ENCODE measurements around the gene RAET1E.
"Not testable (repeated sequence)": the region's sequence is repeated elsewhere in the genome, so short reads cannot be mapped to it uniquely, and the experiment has no call there.

Gene RAET1E

DNA sequence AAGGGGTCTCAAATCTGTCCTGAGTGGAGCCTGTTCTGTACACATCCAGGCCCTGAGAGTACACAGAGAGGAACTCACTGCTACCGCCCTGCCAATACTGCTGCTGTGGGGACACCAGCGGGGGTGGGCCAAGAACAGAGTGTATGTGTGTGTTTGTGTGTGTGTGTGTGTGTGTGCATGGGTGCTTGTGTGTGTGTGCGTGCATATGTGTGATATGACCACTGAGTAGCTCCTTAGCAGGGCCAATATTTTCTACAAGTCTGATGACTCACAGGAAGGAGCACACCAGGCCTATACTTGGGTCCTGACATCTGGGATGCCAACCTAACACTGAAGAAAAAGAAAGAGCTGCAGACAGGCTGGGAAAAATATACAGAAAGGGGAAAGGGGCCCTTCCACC, 1.4 kb downstream of the RAET1E start:
- H3K4me1 ChIP-seq (ENCODE audit: insufficient read depth, low read length) = no peaks in the 10 kb centered on the region
- H3K9ac ChIP-seq (ENCODE audit: low read depth, low read length) = no peak overlapping the region
- H3K4me3 ChIP-seq (ENCODE audit: low read length) = no peak overlapping the region
- no peaks in the 10 kb centered on the region for H3K36me3 ChIP-seq (ENCODE audit: insufficient read depth, low read depth, low read length)
- H3K9me3 ChIP-seq (ENCODE audit: insufficient read depth, low read depth, low read length) = no peaks in the 10 kb centered on the region
- H3K27ac ChIP-seq (ENCODE audit: low read length) = no peak overlapping the region
- H3K27me3 ChIP-seq (ENCODE audit: insufficient read depth, low read length) = peaks cover 4% of the 10 kb centered on the region; the same call in 1 of the 2 replicates

DNA sequence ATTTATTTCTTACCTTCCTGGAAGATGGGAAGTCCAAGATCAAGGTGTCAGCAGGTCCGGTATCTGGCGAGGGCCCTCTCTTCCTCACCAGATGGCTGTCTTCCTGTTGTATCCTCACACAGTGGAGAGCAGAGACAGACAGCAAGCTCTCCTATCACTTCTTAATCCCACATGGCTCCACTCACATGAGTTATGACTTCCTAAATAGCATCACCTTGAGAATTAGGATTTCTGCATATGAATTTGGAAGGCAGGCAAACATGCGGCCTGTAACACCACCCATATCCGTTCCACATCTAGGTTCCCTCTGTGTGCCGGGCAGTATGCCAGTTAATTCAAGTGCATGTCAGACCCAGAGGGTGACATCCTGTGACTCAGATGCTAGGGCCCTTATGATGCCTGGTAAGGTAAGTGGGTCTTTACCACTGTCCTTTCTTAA, 2.1 kb downstream of the RAET1E start:
- Histone ChIP-seq H3K4me1 (ENCODE audit: insufficient read depth, low read length) (no peaks in the 10 kb centered on the region), H3K27me3 (ENCODE audit: insufficient read depth, low read length) (peaks cover 4% of the 10 kb centered on the region; the same call in 1 of the 2 replicates), H3K4me3 (ENCODE audit: low read length) (no peak overlapping the region), H3K9ac (ENCODE audit: low read depth, low read length) (no peak overlapping the region), H3K36me3 (ENCODE audit: insufficient read depth, low read depth, low read length) (no peaks in the 10 kb centered on the region), H3K27ac (ENCODE audit: low read length) (no peak overlapping the region), H3K9me3 (ENCODE audit: insufficient read depth, low read depth, low read length) (no peaks in the 10 kb centered on the region)

DNA sequence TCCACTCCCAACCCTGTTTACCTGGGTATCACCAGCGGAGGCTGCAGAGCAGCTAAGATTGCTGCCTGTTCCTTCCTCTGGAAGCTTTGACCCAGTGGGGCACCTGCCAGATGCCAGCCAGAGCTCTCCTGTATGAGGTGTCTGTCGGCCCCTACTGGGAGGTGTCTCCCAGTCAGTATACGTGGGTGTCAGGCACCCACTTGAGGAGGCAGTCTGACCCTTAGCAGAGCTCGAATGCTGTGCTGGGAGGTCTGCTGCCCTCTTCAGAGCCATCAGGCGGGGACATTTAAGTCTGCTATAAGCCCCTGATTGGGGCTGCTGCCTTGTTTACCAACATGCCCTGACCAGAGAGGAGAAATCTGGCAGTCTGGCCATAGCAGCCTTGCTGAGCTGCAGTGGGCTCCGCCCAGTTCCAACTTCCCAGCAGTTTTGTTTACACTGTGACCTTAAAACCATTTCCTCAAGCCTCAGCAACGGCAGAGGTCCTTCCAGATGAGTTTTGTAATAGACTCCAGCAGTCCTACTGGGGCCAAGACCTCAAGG, 2.8 kb downstream of the RAET1E start:
- Histone ChIP-seq H3K4me3 (ENCODE audit: low read length) (no peak overlapping the region), H3K36me3 (ENCODE audit: insufficient read depth, low read depth, low read length) (no peaks in the 10 kb centered on the region), H3K9ac (ENCODE audit: low read depth, low read length) (no peak overlapping the region), H3K9me3 (ENCODE audit: insufficient read depth, low read depth, low read length) (no peaks in the 10 kb centered on the region), H3K4me1 (ENCODE audit: insufficient read depth, low read length) (no peaks in the 10 kb centered on the region), H3K27ac (ENCODE audit: low read length) (no peak overlapping the region), H3K27me3 (ENCODE audit: insufficient read depth, low read length) (peaks cover 4% of the 10 kb centered on the region; the same call in 1 of the 2 replicates)

DNA sequence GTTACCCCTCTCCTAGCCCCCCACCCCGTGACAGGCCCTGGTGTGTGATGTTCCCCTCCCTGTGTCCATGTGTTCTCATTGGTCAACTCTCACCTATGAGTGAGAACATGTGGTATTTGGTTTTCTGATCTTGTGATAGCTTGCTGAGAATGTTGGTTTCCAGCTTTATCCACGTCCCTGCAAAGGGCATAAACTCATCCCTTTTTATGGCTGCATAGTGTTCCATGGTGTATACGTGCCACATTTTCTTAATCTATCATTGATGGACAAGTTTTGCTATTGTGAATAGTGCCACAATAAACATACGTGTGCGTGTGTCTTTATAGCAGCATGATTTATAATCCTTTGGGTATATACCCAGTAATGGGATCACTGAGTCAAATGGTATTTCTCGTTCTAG, 6.0 kb downstream of the RAET1E start:
- not testable (repeated sequence) for H3K9ac ChIP-seq (ENCODE audit: low read depth, low read length); H3K27ac ChIP-seq (ENCODE audit: low read length); H3K9me3 ChIP-seq (ENCODE audit: insufficient read depth, low read depth, low read length); H3K27me3 ChIP-seq (ENCODE audit: insufficient read depth, low read length); H3K4me1 ChIP-seq (ENCODE audit: insufficient read depth, low read length); H3K36me3 ChIP-seq (ENCODE audit: insufficient read depth, low read depth, low read length); H3K4me3 ChIP-seq (ENCODE audit: low read length)

DNA sequence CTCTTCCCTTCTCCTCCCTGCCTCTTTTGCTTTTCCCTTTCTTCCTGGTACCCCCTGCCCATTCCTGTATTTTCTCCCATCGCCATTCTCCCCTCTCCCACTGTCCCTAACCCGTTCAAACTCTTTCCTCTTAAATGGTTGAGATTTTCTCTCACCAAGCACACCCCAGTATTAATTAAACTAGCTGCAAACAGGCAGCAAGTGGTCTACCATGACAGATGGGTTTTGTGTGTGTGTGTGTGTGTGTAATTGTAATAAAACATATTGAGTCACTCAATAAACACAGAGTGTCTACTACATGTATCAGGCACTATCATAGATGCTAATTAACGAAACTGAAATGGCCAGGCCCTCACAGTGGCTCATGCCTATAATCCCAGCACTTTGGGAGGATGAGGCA, 6.7 kb downstream of the RAET1E start:
- Histone ChIP-seq H3K27me3 (ENCODE audit: insufficient read depth, low read length) (no peaks in the 10 kb centered on the region), H3K36me3 (ENCODE audit: insufficient read depth, low read depth, low read length) (no peaks in the 10 kb centered on the region), H3K4me1 (ENCODE audit: insufficient read depth, low read length) (no peaks in the 10 kb centered on the region), H3K9ac (ENCODE audit: low read depth, low read length) (no peak overlapping the region), H3K9me3 (ENCODE audit: insufficient read depth, low read depth, low read length) (no peaks in the 10 kb centered on the region), H3K27ac (ENCODE audit: low read length) (no peak overlapping the region), H3K4me3 (ENCODE audit: low read length) (no peak overlapping the region)

DNA sequence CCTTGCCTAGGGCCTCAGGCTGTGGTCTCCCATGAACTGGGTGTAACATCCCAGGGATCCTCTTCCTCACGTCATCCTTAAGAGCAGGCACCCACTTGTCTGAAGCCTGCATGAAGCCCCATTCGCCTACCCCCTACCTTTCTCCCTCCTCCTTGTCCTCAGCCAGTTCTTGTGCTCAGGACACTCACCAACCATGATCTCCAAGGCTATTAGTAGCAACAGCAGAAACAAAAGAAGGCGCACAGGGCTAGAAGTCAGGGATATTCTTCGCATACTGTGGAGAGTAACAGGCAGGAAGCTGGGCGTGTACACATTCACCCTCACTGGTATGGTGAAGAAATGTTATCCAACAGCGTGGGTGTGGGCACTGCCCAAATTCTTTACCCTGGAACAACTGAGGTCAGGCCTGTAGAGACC, 7.3 kb downstream of the RAET1E start:
- Histone ChIP-seq H3K4me1 (ENCODE audit: insufficient read depth, low read length) (no peaks in the 10 kb centered on the region), H3K36me3 (ENCODE audit: insufficient read depth, low read depth, low read length) (no peaks in the 10 kb centered on the region), H3K4me3 (ENCODE audit: low read length) (no peak overlapping the region), H3K9me3 (ENCODE audit: insufficient read depth, low read depth, low read length) (no peaks in the 10 kb centered on the region), H3K27ac (ENCODE audit: low read length) (no peak overlapping the region), H3K27me3 (ENCODE audit: insufficient read depth, low read length) (peaks cover 1% of the 10 kb centered on the region; the same call in 1 of the 2 replicates), H3K9ac (ENCODE audit: low read depth, low read length) (no peak overlapping the region)

DNA sequence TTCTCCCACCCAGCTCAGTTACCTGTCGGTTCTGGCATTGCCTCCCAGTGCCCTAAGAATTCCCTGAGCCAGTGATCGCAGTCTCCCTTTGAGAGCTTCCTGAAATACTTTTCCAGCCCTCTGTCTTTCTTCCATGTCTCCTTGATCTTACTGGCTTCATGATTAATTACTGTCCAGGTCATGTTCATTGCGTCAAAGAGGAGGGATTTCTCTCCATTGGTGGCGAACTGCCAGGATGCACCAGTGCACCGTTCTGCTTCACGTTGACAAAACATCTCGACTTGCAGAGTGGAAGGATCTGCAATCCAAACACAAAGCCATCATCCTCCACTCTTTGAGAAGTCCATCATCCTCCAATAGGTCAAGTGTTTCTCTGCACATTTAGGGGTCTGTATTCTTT, 8.6 kb downstream of the RAET1E start:
- no peak overlapping the region for H3K27ac ChIP-seq (ENCODE audit: low read length)
- no peaks in the 10 kb centered on the region for H3K9me3 ChIP-seq (ENCODE audit: insufficient read depth, low read depth, low read length)
- no peaks in the 10 kb centered on the region for H3K4me1 ChIP-seq (ENCODE audit: insufficient read depth, low read length)
- peaks cover 14% of the 10 kb centered on the region for H3K27me3 ChIP-seq (ENCODE audit: insufficient read depth, low read length)
- H3K9ac ChIP-seq (ENCODE audit: low read depth, low read length) = no peak overlapping the region
- H3K4me3 ChIP-seq (ENCODE audit: low read length) = no peak overlapping the region
- no peaks in the 10 kb centered on the region for H3K36me3 ChIP-seq (ENCODE audit: insufficient read depth, low read depth, low read length)

DNA sequence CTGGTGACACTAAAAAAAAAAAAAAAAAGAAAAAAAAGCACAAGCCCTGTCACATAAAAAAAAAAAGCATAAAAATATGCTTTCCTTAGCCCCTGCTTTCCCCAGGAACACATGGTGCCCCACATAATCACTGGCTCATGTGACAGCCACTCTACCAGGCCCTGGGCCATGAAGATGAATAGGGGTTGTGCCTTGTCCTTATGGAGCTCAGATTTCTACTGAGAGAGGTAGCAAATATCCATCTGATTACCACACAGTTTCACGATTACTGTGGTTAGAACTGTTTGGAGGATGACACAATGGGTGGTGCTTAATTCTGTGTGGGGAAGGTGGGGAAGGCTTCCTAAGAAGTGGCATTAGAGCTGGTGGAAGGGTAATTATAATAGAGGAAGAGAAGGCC, 9.3 kb downstream of the RAET1E start:
- no peak overlapping the region for H3K27ac ChIP-seq (ENCODE audit: low read length)
- peaks cover 19% of the 10 kb centered on the region for H3K27me3 ChIP-seq (ENCODE audit: insufficient read depth, low read length)
- H3K9ac ChIP-seq (ENCODE audit: low read depth, low read length) = no peak overlapping the region
- H3K4me1 ChIP-seq (ENCODE audit: insufficient read depth, low read length) = no peaks in the 10 kb centered on the region
- H3K4me3 ChIP-seq (ENCODE audit: low read length) = no peak overlapping the region
- H3K36me3 ChIP-seq (ENCODE audit: insufficient read depth, low read depth, low read length) = no peaks in the 10 kb centered on the region
- H3K9me3 ChIP-seq (ENCODE audit: insufficient read depth, low read depth, low read length) = no peaks in the 10 kb centered on the region

DNA sequence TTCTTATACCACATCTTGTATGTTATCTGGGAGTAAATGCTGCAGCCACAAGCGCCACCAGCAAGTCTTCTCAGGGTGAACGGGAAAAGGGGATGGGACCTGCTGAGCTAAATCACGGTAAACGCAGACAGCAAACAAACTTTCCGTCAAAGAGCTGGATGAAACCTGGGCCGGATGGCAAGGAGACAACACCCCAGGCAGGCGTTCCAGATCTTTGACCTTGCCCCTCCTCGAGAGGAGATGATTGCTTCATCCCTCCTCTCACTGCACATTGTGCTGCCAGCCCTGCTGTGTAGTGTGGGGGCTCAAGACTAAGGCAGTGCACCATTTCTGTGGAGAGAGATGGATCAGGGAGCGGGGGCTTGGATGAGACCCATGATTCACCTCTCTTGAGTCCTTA, 9.8 kb downstream of the RAET1E start:
- Histone ChIP-seq H3K4me3 (ENCODE audit: low read length) (no peak overlapping the region), H3K9me3 (ENCODE audit: insufficient read depth, low read depth, low read length) (no peaks in the 10 kb centered on the region), H3K36me3 (ENCODE audit: insufficient read depth, low read depth, low read length) (no peaks in the 10 kb centered on the region), H3K27ac (ENCODE audit: low read length) (no peak overlapping the region), H3K9ac (ENCODE audit: low read depth, low read length) (no peak overlapping the region), H3K27me3 (ENCODE audit: insufficient read depth, low read length) (peaks cover 22% of the 10 kb centered on the region), H3K4me1 (ENCODE audit: insufficient read depth, low read length) (no peaks in the 10 kb centered on the region)

DNA sequence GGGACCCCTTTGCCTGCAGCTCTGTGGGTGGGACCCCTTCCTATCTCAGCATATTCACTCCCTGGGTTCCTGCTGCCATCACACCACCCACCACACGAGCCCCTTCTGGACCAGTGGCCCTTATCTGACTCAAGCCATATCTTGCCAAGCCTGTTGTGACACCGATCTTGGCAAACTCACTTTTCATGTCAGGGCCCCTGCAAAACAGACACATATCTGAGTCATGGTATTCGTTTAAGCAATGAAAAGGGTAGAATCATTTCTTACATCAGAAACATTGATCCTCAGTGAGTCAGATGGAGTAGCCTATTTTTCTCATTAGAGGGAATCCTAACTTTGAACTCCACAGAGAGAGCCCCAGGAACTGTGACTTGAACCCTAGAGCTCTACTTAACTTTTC, 10.6 kb downstream of the RAET1E start:
- H3K36me3 ChIP-seq (ENCODE audit: insufficient read depth, low read depth, low read length) = no peaks in the 10 kb centered on the region
- no peak overlapping the region for H3K4me3 ChIP-seq (ENCODE audit: low read length)
- no peaks in the 10 kb centered on the region for H3K9me3 ChIP-seq (ENCODE audit: insufficient read depth, low read depth, low read length)
- H3K27ac ChIP-seq (ENCODE audit: low read length) = no peak overlapping the region
- H3K4me1 ChIP-seq (ENCODE audit: insufficient read depth, low read length) = no peaks in the 10 kb centered on the region
- no peak overlapping the region for H3K9ac ChIP-seq (ENCODE audit: low read depth, low read length)
- H3K27me3 ChIP-seq (ENCODE audit: insufficient read depth, low read length) = peaks cover 22% of the 10 kb centered on the region

DNA sequence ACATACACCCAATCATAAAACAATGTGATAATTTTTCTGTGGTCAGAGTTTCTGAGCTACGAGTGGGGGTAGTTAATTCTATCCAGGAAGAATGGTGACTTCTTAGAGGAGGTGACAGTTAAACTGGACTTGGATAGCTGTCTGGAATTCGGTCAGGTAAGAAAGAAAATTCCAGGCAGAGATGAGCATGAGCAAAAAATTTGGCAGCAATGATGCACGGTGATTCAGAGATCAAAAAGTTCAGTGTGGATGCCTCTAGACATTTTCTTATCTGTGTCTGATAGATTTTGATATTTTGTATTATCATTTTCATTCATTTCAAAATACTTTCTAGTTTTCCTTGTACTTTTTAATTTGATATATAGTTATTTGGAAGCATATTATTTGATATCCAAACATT, 12.0 kb downstream of the RAET1E start:
- no peaks in the 10 kb centered on the region for H3K4me1 ChIP-seq (ENCODE audit: insufficient read depth, low read length)
- no peak overlapping the region for H3K4me3 ChIP-seq (ENCODE audit: low read length)
- no peaks in the 10 kb centered on the region for H3K9me3 ChIP-seq (ENCODE audit: insufficient read depth, low read depth, low read length)
- no peaks in the 10 kb centered on the region for H3K36me3 ChIP-seq (ENCODE audit: insufficient read depth, low read depth, low read length)
- no peak overlapping the region for H3K27ac ChIP-seq (ENCODE audit: low read length)
- H3K9ac ChIP-seq (ENCODE audit: low read depth, low read length) = no peak overlapping the region
- H3K27me3 ChIP-seq (ENCODE audit: insufficient read depth, low read length) = peaks cover 22% of the 10 kb centered on the region

DNA sequence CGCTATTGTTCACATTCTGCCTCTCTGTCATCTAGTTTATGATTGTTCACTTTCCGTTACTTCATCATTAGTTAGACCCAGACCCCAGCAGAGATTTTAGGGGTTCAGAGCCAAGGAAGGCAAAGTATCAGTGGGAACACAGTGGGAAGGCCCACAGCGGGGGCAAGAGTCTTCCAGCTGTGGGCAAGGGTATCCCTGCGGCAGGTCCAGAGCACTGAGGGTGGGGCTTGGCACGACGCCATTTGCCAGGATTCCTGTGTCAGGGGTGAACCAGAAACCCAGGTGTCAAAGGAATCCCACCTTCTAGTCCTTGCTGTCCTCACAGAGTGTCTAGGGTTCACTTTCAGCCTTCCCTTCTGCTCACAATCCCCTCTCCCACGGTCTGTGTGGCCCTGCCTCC, 13.3 kb downstream of the RAET1E start:
- Histone ChIP-seq H3K9ac (ENCODE audit: low read depth, low read length) (no peak overlapping the region), H3K27ac (ENCODE audit: low read length) (no peak overlapping the region), H3K27me3 (ENCODE audit: insufficient read depth, low read length) (peaks cover 28% of the 10 kb centered on the region), H3K9me3 (ENCODE audit: insufficient read depth, low read depth, low read length) (no peaks in the 10 kb centered on the region), H3K4me1 (ENCODE audit: insufficient read depth, low read length) (no peaks in the 10 kb centered on the region), H3K4me3 (ENCODE audit: low read length) (no peak overlapping the region), H3K36me3 (ENCODE audit: insufficient read depth, low read depth, low read length) (no peaks in the 10 kb centered on the region)

All from iPS-20b (cell line).